Right ventricle myocardium inferior (tissue), 1 donor: ENCODE measurements around the gene MSANTD4. TPM values are rescaled to one million over a fixed set of nuclear protein-coding genes. Genes with fewer than 3 reads are reported as not detected.
"Not testable (repeated sequence)": the region's sequence is repeated elsewhere in the genome, so short reads cannot be mapped to it uniquely, and the experiment has no call there.

ENCODE experiments used
- ATAC-seq: fragments of 200-7000 bp; cut with Tn5 transposase; one replicate; pipeline ENCODE4 v1.9.1; 2020; ENCODE audit warnings: mild to moderate bottlenecking, moderate library complexity
- DNase-seq: peaks from one replicate; pipeline ENCODE4 v3.0.0; 2021; ENCODE audit errors: missing footprints
- intact Hi-C: fragments of 100-400 bp; cut with DNase I; formaldehyde crosslinking; loops from one replicate; pipeline ENCODE4 v1.11.0; 2022
- total RNA-seq: library from RNA; stranded (reverse); fragmentation: NEBNext Ultra II Directional; extraction: Animal tissue kit (Norgen Biotek cat#: 25700); gene quantifications from one replicate; pipeline ENCODE4 v1.2.1, GENCODE V29; 2021
- donor health status: DM: no; HTN: yes; CAD: no; lungs with severe emphysema.

Gene MSANTD4
- total RNA-seq, 1 donor from 2014 or later = 19.2 TPM

DNA sequence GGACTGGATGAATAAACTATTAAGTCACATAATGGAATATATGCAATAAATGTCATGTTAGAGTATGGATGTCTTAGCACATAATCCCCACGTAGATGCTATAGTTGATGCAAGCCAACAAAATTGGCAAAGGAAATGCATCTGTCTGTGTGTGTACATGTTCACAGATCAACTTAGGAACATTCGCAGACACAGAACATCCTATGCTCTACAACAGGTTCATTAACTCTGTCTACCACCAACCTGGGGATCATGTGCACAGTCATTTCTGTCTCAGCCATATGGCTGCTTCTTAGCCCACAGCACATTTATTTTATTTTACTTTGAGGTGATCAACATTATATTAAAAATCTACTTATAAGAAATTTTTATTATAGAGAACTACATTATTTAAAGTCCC, 4.9 kb downstream of the MSANTD4 start:
- intact Hi-C loops = no loop called here
- no peak for DNase-seq
- no peak for ATAC-seq

DNA sequence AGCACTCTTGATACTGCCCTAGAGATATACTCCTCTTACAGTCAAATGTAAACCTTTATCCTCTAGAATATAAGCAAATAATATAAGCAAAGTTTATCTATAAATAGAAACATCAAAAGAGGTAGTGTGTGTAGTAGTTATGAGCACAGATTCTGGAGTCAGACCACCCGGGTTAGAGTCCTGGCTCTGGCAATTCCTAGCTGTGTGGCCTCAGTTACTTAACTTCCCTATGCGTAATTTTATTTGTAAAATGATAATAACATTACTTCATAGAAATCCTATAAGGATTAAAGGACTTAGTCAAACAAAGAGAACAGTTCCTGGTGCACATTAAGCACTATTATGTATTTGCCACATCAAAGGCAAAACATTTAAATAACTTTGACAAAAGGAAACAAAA, 7.0 kb downstream of the MSANTD4 start:
- no peak for ATAC-seq
- intact Hi-C loops = no loop called here
- DNase-seq = no peak

DNA sequence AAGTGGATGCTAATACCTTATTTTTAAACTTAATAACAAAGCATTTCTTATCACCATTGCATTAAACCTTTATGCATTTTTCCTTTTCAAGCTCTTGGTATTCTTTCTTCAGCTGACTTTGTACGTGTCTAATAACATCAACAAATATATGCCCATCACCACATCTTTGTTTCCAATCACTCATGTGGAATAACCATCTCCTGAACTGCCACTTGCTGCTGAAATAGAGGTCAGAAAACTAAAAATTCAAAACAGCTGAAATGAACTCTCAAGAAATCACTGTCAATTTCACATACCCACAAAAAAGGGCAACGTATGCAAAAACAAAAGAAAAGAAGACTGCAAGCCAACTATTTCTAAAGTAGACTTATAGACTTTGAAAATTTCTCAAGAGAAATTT, 7.4 kb downstream of the MSANTD4 start:
- DNase-seq = no peak
- intact Hi-C loops = no loop called here

DNA sequence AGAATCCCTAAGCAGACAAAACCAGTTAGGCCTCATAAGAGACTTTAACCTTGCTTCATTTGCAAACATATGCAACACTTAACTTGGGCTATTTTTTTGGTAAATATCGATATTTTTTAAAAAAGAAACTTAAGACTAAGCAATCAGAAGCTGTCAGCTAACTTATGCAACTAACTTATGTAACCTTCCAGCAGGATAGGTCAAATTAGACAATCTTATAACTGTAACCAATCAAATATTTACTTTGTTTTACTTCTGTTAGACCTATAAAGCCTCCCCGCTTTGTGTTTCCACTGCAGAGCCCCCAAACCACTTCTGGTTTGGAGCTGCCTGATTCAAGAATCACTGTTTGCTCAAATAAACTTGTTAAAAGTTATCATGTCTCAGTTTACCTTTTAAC, 8.0 kb downstream of the MSANTD4 start:
- DNase-seq (no peak), ATAC-seq (no peak)
- intact Hi-C loops = no loop called here

More for the DNA sequence above, 7.4 kb downstream of the MSANTD4 start:
- ATAC-seq = no peak

DNA sequence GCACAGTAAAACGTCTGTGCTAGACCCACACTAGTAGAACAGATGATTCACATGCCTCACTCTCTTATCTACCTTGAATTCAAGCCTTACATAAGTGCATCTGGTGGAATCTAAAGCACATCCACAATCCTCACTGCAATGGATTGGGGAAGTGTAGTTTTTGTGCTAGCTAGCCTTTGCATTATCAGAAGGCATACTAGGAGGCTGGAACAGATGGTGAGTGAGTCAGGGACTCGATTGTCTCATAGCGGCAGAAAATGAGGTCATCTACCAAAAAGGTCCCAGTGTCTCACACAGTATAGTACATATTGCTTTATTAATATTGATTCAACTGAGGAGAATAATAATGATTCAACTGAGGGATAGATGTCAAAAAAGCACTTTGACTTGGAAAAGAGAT, 9.3 kb downstream of the MSANTD4 start:
- ATAC-seq = peak; percentile 59
- intact Hi-C loops = no loop called here
- DNase-seq = no peak

DNA sequence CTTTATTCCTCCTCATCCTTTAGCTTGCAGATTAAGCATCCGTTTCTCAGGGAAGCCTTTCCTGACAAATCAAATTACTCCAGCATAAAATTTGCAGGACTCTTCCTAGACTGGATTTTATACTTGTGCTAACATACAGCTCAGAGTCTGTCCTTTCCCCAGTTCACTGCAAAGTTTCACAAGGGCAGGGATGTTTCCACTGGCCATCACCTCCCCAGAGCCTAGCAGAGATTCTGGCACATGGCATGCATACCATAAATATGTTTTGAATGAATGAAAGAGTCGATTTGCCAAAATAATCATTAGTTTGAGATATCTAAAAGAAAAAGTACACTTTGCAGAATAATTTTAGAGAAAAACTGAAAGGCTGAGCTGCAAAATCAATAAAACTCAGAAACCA, 10.6 kb downstream of the MSANTD4 start:
- ATAC-seq = no peak
- no peak for DNase-seq
- intact Hi-C loops = no loop called here

DNA sequence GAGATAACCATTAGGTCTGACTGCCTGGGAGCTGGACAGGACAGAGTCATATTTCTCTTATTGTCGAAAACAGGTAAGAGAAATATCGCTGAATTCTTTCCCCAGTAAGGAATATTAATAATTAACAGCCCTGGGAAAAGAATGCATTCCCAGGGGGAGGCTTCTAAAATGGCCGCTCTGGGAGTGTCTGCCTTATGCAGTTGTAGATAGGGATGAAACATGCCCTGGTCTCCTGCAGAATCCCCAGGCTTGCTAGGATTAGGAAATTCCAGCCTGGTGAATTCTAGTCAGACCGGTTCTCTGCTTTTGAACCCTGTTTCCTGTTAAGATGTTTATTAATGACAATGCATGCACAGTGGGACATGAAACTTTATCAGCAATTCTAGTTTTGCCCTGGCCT, 18.9 kb downstream of the MSANTD4 start:
- DNase-seq, ATAC-seq, intact Hi-C loops: not testable (repeated sequence)

DNA sequence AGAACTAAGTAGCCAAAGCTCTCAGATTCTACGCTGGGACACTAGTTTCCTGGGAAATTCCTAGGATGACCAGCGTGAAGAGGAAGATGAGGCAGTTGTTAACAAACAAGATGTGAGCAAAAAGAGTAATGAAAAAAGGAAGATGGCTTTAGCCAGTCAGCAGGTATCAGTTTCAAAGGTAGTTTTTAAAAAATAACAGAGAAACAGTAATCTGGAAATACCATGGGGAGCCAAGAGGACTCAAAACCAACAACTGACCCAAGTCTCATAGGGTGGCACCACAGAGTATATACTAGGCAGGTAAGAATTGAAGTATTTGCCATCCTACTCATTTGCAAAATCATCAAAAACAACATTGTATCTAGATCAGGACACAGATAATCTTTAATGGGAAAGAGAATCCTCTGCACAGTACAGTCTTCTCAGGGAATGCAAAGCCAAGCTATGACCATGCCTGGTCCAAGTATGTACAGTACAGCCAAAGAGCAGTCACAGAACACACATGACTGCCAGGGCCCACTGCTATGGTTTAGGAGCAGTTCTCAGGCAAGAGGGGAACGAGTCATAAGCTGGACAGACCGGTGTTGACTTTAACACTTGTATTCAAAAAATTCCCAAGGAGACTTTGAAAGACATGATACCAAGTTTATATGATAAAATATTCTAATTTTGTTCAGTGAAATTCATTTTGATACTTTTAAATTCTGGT, 20.6 kb downstream of the MSANTD4 start:
- ATAC-seq = no peak
- DNase-seq = no peak
- intact Hi-C loops = no loop called here

DNA sequence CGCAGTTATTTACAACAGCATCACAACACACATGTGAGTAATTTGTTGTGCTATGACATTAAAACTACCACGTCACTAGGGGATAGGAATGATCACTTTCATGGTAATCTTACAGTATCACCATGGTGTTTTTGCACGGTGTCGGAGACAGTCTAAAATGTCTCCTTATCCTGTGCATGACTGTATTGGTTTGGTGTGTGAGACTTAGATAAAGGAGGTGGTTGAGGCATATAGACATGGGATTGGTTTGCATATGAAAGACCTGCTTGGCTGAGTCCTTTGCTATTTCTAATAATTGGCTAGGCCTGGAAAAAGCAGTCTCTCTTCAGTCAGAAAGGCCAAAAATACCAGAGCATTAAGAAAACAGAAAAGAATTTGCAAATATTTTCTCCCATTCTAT, 30.2 kb downstream of the MSANTD4 start:
- DNase-seq (no peak), ATAC-seq (no peak)
- intact Hi-C loops = no loop called here

DNA sequence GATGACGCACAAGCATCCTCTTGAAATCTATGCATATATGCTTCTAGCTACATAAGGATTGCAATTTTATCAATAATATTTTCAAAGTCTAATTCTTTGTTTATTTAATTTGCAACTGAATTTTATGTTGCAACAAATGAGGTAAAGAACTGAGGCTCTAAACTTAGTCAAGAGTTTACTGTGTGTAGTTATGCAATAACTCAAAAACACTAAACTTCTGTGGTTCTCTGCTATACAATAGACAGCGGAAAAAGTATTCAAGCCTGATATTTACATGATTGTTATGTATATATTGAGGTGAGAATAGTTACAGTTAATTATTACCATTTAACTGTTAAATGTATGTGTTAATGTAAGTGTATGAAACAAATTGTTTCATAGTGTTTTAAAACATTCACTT, 32.9 kb downstream of the MSANTD4 start:
- ATAC-seq (no peak), DNase-seq (no peak)
- intact Hi-C loops = no loop called here

DNA sequence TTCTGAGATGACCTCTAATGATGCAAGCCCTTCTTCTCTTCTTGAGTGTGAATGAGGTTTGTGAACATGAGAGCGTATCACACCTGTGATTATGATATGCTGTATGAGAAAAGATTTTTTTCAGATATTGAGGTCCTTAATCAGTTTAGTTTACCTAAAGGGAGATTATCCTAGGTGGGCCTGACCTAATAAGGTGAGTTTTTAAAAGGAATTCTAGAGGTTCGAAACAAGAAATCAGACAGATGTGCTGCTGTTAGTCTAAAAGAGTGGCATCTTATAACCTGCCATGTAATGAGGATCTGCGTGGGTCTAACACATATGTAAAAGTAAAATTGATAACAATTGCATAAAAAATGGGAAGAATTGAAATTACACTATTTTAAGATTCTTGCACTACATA, 33.8 kb downstream of the MSANTD4 start:
- no peak for ATAC-seq

DNA sequence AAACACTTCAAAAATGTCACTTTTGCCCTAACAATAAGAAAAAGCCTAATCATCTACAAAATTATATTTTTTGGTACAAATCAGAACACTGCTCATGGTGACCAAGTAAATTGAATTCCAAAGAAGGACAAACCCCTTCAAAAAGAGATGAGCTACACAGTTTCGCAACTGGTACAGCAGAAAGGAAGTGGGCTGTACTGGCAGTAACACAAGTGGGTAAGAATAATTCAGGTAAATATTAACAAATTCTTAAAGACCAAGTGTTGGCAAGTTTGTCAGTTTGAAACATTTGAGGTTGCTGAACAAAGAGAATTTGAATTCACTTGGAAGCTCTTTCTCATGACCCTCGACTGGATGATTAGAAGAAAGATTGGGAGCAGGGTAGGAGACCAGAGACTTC, 35.5 kb downstream of the MSANTD4 start:
- no peak for DNase-seq
- ATAC-seq = no peak
- intact Hi-C loops = no loop called here

More for the DNA sequence above, 33.8 kb downstream of the MSANTD4 start:
- intact Hi-C loops = no loop called here
- no peak for DNase-seq

DNA sequence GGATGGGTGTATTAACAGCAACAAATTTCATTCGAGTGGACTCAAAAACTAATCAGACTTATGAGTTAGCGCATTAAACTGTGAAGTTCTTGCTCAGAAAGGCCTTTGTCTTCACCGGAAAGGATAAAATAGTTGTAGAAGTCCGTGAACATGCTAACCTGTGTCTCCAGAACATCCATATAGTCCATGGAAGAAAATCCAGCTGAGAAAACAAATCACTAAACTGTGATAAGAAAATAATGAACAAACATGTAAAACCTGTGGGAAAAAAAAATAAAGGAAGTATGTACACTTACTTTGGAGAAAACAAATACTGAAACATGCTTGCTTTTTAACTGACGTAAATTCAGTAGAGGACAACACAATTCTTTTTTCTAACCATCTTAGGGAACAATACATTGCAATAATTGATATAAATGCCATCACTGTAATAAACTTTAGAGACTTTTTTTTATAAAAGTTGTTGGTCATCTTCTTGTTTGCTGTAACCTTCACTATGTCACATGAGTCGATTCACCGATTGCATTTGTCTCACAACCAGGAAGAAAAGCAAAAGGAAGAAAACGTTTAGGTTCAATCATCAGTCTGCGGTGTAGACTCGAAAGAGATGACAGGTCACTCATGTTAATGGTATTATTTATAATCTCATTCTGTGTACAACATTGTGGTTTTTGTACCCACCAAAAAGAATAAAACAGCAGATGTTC, 41.9 kb downstream of the MSANTD4 start:
- ATAC-seq = no peak
- no peak for DNase-seq
- intact Hi-C loops = no loop called here

DNA sequence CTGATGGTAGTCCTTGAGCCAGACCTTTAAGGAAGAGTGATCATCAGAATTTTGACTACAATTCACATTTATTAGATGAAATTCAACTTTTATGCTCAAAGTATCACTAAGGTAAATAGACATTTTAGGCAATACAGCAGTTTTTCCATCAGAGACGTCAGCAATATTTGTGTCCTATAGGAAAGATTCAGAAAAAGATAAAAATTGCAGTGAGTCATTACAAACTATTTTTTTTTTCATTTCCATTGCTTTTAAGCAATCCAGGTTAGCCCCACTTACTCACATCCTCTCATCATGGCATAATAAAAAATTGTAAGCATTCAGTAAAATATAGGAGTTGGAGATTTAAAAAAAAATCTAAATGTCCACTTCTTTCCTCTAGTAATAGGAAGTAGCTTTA, 46.9 kb downstream of the MSANTD4 start:
- intact Hi-C loops = no loop called here
- DNase-seq (no peak), ATAC-seq (no peak)

DNA sequence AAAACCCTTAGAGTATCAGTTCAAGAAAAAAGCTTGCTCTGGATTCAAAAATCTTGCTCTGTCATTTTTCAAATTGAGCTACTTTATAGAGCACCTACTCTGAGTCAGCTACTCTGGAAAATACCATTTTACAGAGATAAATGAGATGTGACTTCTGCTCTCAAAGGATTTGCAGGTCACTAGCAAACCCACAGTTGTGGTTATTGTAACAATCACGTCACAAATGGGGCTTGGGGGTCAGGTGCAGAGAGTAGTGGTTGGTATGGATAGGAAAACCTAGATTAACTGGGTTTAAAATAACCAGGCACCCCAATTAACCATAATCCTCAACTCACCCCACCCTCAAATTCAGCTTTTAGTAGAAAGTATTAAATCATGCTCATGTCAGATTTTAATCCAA, 52.3 kb downstream of the MSANTD4 start:
- ATAC-seq (no peak), DNase-seq (no peak)
- intact Hi-C loops = no loop called here

DNA sequence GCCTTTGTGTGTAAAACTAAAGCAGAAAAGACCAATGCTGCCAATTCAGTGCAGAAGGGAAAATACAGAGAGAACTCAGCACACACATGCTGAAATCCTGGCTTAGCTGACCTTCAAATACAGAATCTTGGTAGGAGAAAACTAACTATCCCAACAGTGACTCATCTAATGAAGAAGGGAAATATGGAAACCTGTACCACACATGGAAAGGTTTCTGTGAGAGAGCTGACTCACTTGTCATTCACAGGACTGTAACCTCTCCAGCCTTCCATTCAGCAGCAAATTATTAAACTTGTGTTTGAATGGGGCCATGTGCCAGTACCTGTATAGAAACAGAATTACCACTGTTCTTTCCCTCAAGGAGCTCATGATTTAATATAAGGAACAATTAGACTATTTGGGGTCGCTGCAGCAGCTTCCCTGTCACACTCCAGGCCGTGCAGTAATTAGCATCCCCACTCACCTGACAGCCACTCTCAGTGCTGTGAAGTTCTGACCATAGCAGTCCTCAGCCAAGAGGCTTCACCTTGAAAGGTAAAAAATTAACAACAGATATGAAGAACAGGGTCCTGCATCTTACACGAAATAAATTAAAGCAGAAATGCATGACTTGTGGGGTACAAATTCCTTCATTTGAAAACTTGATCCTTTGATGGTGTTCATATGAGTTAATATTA, 53.9 kb downstream of the MSANTD4 start:
- intact Hi-C loops = loop anchor here (1.0 kb wide), 1 partner anchor 19 kb away; no protein-coding TSS in a partner anchor
- no peak for ATAC-seq
- DNase-seq = no peak

DNA sequence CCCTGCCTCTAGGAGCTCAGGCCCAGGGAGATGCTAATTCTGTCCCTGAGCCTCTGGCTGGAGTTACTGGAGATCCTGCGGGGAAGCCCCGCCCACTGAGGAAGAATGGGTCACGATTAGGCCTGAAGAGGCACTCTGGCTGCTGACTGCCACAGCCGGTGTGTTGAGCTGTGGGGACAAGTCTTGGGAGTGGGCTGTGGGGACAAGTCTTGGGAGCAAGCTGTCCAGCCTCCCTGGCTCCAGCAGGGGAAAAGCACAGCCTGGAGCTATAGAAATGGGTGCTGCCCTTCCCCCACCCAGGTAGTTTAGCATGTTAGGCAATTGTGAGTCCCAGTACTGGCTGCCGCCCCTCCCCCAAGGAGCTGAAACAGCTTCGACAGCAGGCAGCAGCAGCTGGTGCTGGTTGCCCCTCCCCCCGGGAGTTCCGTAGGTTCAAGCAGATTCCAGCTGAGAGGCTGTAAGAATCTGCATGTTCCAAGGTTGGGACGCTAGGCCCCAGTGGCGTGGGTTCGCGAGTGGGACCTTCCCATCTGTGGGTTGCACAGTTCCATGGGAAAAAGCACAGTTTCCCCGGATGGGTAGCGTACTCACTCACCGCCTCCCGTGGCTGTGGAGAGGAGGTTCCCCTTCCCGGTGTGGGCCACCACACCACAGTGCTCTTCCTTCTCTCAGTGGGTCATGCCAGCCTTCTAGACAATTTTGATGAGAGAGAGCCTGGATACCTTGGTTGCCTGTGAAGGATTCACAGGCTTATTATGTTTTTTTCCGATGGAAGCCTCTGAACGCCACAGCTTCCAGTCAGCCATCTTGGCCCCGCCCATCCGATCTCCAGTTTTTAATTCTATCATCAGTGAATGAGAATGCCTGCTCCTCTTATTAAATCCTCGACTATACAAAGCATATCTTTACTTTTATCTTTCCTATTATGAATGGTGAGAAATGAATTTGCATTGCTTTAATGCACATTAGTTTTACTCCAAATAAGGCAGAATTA, 61.5 kb downstream of the MSANTD4 start:
- intact Hi-C loops = no loop called here
- no peak for DNase-seq
- ATAC-seq = no peak
